Panc1 (cell line): ENCODE results near the gene FTL. TPM values are rescaled to one million over a fixed set of nuclear protein-coding genes. Genes with fewer than 3 reads are reported as not detected.

ENCODE experiments used
- ATAC-seq: fragments of 200-7000 bp; cut with Tn5 transposase; 2 replicates; pipeline ENCODE4 v1.9.1; 2020; ENCODE audit warnings: mild to moderate bottlenecking, moderate library complexity
- BruUV-seq: library from RNA; stranded (reverse); fragments of 400-500 nt; replicated peaks from 2 replicates; lab custom pipeline; 2021; lab: Mats Ljungman, UMichigan
- CTCF ChIA-PET: fragments of 300-600 bp; sonication (Branson Sonifier 250); formaldehyde crosslinking; loops from one replicate; lab custom pipeline; 2022; ENCODE audit warnings: antibody characterized with exemption; lab: Charles Lee
- POLR2A ChIA-PET: fragments of 300-600 bp; sonication (Branson Sonifier 250); formaldehyde crosslinking; loops from one replicate; lab custom pipeline; 2022; ENCODE audit warnings: antibody characterized with exemption; lab: Charles Lee
- DNase-seq: peaks from one replicate; pipeline ENCODE4 v3.0.0-alpha.2; 2010; ENCODE audit warnings: low read depth, low spot score
- H3K27ac ChIP-seq: 2 replicates; pipeline ENCODE4 v1.5.1; 2011; ENCODE audit warnings: mild to moderate bottlenecking, low read length, inconsistent platforms
- H3K27me3 ChIP-seq: fragments of 200-500 bp; sonication (Bioruptor generic); 2 replicates; pipeline ENCODE4 v1.6.0; 2014; ENCODE audit warnings: low read length, inconsistent platforms; ENCODE audit not compliant: control insufficient read depth, insufficient read depth
- H3K36me3 ChIP-seq: fragments of 200-500 bp; sonication (Bioruptor generic); 2 replicates; pipeline ENCODE4 v1.5.1; 2014; ENCODE audit warnings: inconsistent platforms, mild to moderate bottlenecking, low read length, moderate library complexity; ENCODE audit not compliant: control insufficient read depth, insufficient read depth
- H3K4me1 ChIP-seq: 2 replicates; pipeline ENCODE4 v1.5.1; 2011; ENCODE audit warnings: inconsistent platforms, mild to moderate bottlenecking, low read length, moderate library complexity; ENCODE audit not compliant: control insufficient read depth, insufficient read depth
- H3K4me3 ChIP-seq, 2 experiments: 2 replicates each; pipeline ENCODE4 v1.5.1; 2011 to 2012; ENCODE audit warnings: low read depth in 2 of 2, low read length in 2 of 2, mild to moderate bottlenecking in 2 of 2, inconsistent platforms in 1 of 2, moderate library complexity in 1 of 2
- H3K9me3 ChIP-seq: fragments of 200-500 bp; sonication (Bioruptor generic); 2 replicates; pipeline ENCODE4 v1.5.1; 2014; ENCODE audit warnings: low read depth, mild to moderate bottlenecking, inconsistent platforms, low read length, moderate library complexity; ENCODE audit not compliant: control insufficient read depth, insufficient read depth
- POLR2AphosphoS5 ChIP-seq: IDR thresholded peaks from 2 replicates; pipeline ENCODE4 v1.6.1; 2012; ENCODE audit warnings: mild to moderate bottlenecking, low read depth, low read length, moderate library complexity
- SIN3A ChIP-seq: IDR thresholded peaks from 2 replicates; pipeline ENCODE4 v1.6.1; 2012; ENCODE audit warnings: low read depth, mild to moderate bottlenecking, low read length, moderate library complexity, borderline replicate concordance; ENCODE audit not compliant: insufficient read depth
- TCF7L2 ChIP-seq: IDR thresholded peaks from 2 replicates; pipeline ENCODE4 v1.6.1; 2011; ENCODE audit warnings: mild to moderate bottlenecking, low read depth, low read length, inconsistent platforms
- in situ Hi-C: cut with HindIII; loops from 2 replicates; pipeline ENCODE4 v1.10.0; 2016; ENCODE audit warnings: low sequenced_read_pairs, low pct_unique_long_range_greater_than_20kb
- intact Hi-C: fragments of 100-400 bp; cut with micrococcal nuclease; formaldehyde crosslinking; loops from one replicate; pipeline ENCODE4 v1.10.0; 2022; ENCODE audit not compliant: unreplicated experiment
- total RNA-seq: library from RNA; stranded (reverse); gene quantifications from one replicate; pipeline ENCODE4 v1.2.1, GENCODE V29; 2021; ENCODE audit not compliant: unreplicated experiment
- TF ChIP-seq, protein P1 (sequence below): fragments of 450-650 bp; IDR thresholded peaks from 2 replicates; pipeline ENCODE4 v1.5.1; 2017; ENCODE audit warnings: mild to moderate bottlenecking
- TF ChIP-seq, protein P2 (sequence below), 2 experiments: IDR thresholded peaks; 2 replicates each; pipeline ENCODE4 v1.6.1; 2011 to 2012; ENCODE audit warnings: low read depth in 2 of 2, control low read depth in 1 of 2, low read length in 1 of 2, mild to moderate bottlenecking in 1 of 2, moderate library complexity in 1 of 2; ENCODE audit not compliant: insufficient read depth in 1 of 2

FTL gene
- total RNA-seq, 1 experiment from 2014 or later, result 1,332 TPM

DNA sequence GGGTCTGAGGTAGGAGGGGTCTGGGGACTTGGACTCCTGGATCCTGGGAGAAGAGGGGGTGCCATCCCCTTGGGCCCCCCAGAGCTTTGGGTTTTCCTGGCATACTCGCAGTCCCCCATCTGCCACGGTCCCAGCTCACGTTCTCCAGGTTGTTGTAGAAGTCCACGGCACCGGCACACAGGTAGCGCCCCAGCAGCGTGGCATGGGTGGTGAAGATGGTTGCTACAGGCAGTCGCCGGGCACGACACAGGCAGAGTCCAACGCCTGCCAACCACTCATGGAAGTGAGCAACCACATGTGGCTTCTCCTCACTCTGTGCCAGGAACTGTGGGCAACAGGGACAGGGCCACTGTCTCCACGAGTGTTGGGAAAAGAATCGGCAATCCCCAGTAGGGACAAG, 20.6 kb downstream of the FTL start:
- BruUV-seq, result no TSS peak
- TF ChIP-seq, protein P1, sequence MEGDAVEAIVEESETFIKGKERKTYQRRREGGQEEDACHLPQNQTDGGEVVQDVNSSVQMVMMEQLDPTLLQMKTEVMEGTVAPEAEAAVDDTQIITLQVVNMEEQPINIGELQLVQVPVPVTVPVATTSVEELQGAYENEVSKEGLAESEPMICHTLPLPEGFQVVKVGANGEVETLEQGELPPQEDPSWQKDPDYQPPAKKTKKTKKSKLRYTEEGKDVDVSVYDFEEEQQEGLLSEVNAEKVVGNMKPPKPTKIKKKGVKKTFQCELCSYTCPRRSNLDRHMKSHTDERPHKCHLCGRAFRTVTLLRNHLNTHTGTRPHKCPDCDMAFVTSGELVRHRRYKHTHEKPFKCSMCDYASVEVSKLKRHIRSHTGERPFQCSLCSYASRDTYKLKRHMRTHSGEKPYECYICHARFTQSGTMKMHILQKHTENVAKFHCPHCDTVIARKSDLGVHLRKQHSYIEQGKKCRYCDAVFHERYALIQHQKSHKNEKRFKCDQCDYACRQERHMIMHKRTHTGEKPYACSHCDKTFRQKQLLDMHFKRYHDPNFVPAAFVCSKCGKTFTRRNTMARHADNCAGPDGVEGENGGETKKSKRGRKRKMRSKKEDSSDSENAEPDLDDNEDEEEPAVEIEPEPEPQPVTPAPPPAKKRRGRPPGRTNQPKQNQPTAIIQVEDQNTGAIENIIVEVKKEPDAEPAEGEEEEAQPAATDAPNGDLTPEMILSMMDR, result no peak
- TF ChIP-seq POLR2AphosphoS5 (no peak), SIN3A (no peak)
- TF ChIP-seq, protein P2, sequence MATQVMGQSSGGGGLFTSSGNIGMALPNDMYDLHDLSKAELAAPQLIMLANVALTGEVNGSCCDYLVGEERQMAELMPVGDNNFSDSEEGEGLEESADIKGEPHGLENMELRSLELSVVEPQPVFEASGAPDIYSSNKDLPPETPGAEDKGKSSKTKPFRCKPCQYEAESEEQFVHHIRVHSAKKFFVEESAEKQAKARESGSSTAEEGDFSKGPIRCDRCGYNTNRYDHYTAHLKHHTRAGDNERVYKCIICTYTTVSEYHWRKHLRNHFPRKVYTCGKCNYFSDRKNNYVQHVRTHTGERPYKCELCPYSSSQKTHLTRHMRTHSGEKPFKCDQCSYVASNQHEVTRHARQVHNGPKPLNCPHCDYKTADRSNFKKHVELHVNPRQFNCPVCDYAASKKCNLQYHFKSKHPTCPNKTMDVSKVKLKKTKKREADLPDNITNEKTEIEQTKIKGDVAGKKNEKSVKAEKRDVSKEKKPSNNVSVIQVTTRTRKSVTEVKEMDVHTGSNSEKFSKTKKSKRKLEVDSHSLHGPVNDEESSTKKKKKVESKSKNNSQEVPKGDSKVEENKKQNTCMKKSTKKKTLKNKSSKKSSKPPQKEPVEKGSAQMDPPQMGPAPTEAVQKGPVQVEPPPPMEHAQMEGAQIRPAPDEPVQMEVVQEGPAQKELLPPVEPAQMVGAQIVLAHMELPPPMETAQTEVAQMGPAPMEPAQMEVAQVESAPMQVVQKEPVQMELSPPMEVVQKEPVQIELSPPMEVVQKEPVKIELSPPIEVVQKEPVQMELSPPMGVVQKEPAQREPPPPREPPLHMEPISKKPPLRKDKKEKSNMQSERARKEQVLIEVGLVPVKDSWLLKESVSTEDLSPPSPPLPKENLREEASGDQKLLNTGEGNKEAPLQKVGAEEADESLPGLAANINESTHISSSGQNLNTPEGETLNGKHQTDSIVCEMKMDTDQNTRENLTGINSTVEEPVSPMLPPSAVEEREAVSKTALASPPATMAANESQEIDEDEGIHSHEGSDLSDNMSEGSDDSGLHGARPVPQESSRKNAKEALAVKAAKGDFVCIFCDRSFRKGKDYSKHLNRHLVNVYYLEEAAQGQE (IDR thresholded peaks at IDR 0.05; ENCODE audit: insufficient read depth in 1 of 2, low read depth in 2 of 2, low read length in 1 of 2), result no peak
- intact Hi-C loops (no loop called here), in situ Hi-C loops (no loop called here)
- Histone ChIP-seq H3K36me3 (no peaks in the 10 kb centered on the region), H3K27me3 (no peaks in the 10 kb centered on the region), H3K4me1 (no peaks in the 10 kb centered on the region), H3K4me3 (no peak overlapping the region), H3K9me3 (no peaks in the 10 kb centered on the region), H3K27ac (no peak overlapping the region)
- ChIA-PET POLR2A (no interaction called here), CTCF (no interaction called here)
- ATAC-seq (no peak), DNase-seq (no peak)

- POLR2A ChIA-PET, result no interaction called here
- Histone ChIP-seq H3K4me3 (no peak overlapping the region), H3K9me3 (no peaks in the 10 kb centered on the region), H3K36me3 (no peaks in the 10 kb centered on the region), H3K4me1 (no peaks in the 10 kb centered on the region), H3K27ac (no peak overlapping the region), H3K27me3 (no peaks in the 10 kb centered on the region)
- in situ Hi-C loops, result no loop called here
- no TSS peak for BruUV-seq
- ATAC-seq, result no peak
- CTCF ChIA-PET, result interaction anchor here (0.6 to 1.6 kb wide), 2 partner anchors 16 to 158 kb away, joined by 3 to 4 read pairs; no protein-coding TSS in a partner anchor
- intact Hi-C loops, result no loop called here
- TF ChIP-seq TCF7L2 (no peak), POLR2AphosphoS5 (no peak), SIN3A (no peak)
- TF ChIP-seq, protein P1, result no peak
- TF ChIP-seq, protein P2 (IDR thresholded peaks at IDR 0.05; ENCODE audit: insufficient read depth in 1 of 2, low read depth in 2 of 2, low read length in 1 of 2), result no peak
- DNase-seq, result no peak
Observed at GRCh38 chr19:48986211-48986610, 21.1 kb downstream of the FTL start.
